Measurements from ENCODE around the gene THSD4. TPM values are rescaled to one million over a fixed set of nuclear protein-coding genes. Genes with fewer than 3 reads are reported as not detected.

THSD4 gene
- polyA plus RNA-seq, 1 donor from 2014 or later: 0.46 TPM

DNA sequence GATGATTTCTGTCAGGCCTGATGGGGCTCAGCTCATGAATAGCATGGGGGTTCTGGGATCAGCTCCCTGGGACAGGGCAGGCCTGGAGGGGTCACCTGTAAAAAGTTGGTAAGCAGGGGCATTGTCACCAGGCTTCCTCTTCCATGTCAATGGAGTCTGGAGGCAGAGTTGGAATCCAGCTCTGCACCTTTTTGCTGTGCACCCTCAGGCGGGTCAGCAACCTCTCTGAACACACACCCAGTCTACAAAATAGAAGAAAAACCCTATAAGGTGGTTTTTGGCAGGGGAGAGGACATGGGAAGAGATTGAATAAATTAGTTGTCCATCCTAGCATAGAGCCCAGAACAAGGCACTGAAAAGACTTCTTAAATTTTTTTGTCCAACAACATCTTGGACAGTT is 617.9 kb downstream of the THSD4 start:
- no peak overlapping the region for H3K9ac ChIP-seq (ENCODE audit: low read length)
- no peaks in the 10 kb centered on the region for H3K27me3 ChIP-seq (ENCODE audit: insufficient read depth, low read depth, low read length)
- TF ChIP-seq TAF1 (IDR thresholded peaks at IDR 0.05; ENCODE audit: low read depth) (no peak), EP300 (conservative IDR thresholded peaks at IDR 0.05; ENCODE audit: poor library complexity, severe bottlenecking) (no peak), POLR2AphosphoS5 (IDR thresholded peaks at IDR 0.05) (no peak), MXI1 (conservative IDR thresholded peaks at IDR 0.05; ENCODE audit: poor library complexity, severe bottlenecking) (no peak), RAD21 (conservative IDR thresholded peaks at IDR 0.05) (no peak)
- TF ChIP-seq, protein P1, sequence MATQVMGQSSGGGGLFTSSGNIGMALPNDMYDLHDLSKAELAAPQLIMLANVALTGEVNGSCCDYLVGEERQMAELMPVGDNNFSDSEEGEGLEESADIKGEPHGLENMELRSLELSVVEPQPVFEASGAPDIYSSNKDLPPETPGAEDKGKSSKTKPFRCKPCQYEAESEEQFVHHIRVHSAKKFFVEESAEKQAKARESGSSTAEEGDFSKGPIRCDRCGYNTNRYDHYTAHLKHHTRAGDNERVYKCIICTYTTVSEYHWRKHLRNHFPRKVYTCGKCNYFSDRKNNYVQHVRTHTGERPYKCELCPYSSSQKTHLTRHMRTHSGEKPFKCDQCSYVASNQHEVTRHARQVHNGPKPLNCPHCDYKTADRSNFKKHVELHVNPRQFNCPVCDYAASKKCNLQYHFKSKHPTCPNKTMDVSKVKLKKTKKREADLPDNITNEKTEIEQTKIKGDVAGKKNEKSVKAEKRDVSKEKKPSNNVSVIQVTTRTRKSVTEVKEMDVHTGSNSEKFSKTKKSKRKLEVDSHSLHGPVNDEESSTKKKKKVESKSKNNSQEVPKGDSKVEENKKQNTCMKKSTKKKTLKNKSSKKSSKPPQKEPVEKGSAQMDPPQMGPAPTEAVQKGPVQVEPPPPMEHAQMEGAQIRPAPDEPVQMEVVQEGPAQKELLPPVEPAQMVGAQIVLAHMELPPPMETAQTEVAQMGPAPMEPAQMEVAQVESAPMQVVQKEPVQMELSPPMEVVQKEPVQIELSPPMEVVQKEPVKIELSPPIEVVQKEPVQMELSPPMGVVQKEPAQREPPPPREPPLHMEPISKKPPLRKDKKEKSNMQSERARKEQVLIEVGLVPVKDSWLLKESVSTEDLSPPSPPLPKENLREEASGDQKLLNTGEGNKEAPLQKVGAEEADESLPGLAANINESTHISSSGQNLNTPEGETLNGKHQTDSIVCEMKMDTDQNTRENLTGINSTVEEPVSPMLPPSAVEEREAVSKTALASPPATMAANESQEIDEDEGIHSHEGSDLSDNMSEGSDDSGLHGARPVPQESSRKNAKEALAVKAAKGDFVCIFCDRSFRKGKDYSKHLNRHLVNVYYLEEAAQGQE (IDR thresholded peaks at IDR 0.05; ENCODE audit: borderline replicate concordance): no peak
- no peaks in the 10 kb centered on the region for H3F3A ChIP-seq (ENCODE audit: insufficient read depth, low read length, poor library complexity, severe bottlenecking)
- H4K20me1 ChIP-seq (ENCODE audit: insufficient read depth): no peaks in the 10 kb centered on the region
- H3K27ac ChIP-seq (ENCODE audit: low read length): no peak overlapping the region
- no peak overlapping the region for H2AFZ ChIP-seq (ENCODE audit: low read depth, low read length)
- H3K79me2 ChIP-seq (replicated peaks; ENCODE audit: insufficient read depth, low read length): no peaks in the 10 kb centered on the region
- no peaks in the 10 kb centered on the region for H3K36me3 ChIP-seq (ENCODE audit: insufficient read depth, low read length)
- no peak overlapping the region for H3K4me3 ChIP-seq (ENCODE audit: low read length)
- H3K9me2 ChIP-seq (ENCODE audit: insufficient read depth, low read length): no peaks in the 10 kb centered on the region
- no peak overlapping the region for H3K4me2 ChIP-seq (ENCODE audit: low read length)
- H3K9me3 ChIP-seq (ENCODE audit: low read length): no peaks in the 10 kb centered on the region

DNA sequence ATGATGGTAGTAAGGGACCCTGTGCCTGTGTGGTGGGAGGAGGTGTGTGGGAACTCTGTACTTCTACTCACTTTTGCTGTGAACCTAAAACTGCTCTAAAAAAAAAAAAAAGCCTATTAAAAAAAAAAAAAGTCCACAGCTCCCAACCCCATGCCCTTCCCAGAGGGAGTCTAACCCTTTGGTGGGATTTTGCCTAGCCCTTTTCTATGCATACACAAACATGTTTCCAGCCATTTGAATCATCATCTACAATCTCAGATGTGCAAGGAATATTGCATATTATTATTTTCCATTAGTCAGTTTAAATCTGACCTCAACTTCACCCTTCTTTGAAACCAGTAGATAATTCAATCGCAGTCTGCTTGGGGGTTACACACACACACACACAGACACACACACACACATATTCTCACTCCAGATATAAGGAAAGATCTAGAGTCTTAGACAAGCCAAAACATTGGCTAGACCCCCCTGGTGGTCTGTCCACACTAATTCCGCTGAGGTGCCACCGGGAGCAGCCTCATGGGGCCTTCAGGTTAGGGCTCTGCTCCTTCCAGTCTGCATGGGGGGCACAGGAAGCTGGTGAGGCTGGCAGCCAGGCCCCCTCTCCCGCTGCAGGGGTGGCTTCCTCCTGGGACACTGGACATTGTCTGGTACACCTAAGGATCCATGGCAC is 619.6 kb downstream of the THSD4 start:
- Histone ChIP-seq H3K4me3 (ENCODE audit: low read length) (no peak overlapping the region), H3K27me3 (ENCODE audit: insufficient read depth, low read depth, low read length) (no peaks in the 10 kb centered on the region), H3K36me3 (ENCODE audit: insufficient read depth, low read length) (no peaks in the 10 kb centered on the region), H3K9ac (ENCODE audit: low read length) (no peak overlapping the region), H4K20me1 (ENCODE audit: insufficient read depth) (no peaks in the 10 kb centered on the region), H2AFZ (ENCODE audit: low read depth, low read length) (no peak overlapping the region), H3K4me2 (ENCODE audit: low read length) (no peak overlapping the region), H3K9me2 (ENCODE audit: insufficient read depth, low read length) (no peaks in the 10 kb centered on the region), H3K27ac (ENCODE audit: low read length) (no peak overlapping the region), H3K9me3 (ENCODE audit: low read length) (no peaks in the 10 kb centered on the region), H3F3A (ENCODE audit: insufficient read depth, low read length, poor library complexity, severe bottlenecking) (no peaks in the 10 kb centered on the region), H3K79me2 (replicated peaks; ENCODE audit: insufficient read depth, low read length) (no peaks in the 10 kb centered on the region)
- no peak for TF ChIP-seq SMC3 (conservative IDR thresholded peaks at IDR 0.05; ENCODE audit: poor library complexity)
- no peak for TF ChIP-seq MXI1 (conservative IDR thresholded peaks at IDR 0.05; ENCODE audit: poor library complexity, severe bottlenecking)
- TF ChIP-seq TAF1 (IDR thresholded peaks at IDR 0.05; ENCODE audit: low read depth): no peak
- TF ChIP-seq, protein P2, sequence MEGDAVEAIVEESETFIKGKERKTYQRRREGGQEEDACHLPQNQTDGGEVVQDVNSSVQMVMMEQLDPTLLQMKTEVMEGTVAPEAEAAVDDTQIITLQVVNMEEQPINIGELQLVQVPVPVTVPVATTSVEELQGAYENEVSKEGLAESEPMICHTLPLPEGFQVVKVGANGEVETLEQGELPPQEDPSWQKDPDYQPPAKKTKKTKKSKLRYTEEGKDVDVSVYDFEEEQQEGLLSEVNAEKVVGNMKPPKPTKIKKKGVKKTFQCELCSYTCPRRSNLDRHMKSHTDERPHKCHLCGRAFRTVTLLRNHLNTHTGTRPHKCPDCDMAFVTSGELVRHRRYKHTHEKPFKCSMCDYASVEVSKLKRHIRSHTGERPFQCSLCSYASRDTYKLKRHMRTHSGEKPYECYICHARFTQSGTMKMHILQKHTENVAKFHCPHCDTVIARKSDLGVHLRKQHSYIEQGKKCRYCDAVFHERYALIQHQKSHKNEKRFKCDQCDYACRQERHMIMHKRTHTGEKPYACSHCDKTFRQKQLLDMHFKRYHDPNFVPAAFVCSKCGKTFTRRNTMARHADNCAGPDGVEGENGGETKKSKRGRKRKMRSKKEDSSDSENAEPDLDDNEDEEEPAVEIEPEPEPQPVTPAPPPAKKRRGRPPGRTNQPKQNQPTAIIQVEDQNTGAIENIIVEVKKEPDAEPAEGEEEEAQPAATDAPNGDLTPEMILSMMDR (IDR thresholded peaks at IDR 0.05; ENCODE audit: poor library complexity, severe bottlenecking): no peak
- no peak for TF ChIP-seq EZH2 (IDR thresholded peaks at IDR 0.05; ENCODE audit: borderline replicate concordance, insufficient read depth, low read length, poor library complexity, severe bottlenecking)
- no peak for TF ChIP-seq RAD21 (conservative IDR thresholded peaks at IDR 0.05)
- no peak for TF ChIP-seq POLR2AphosphoS5 (IDR thresholded peaks at IDR 0.05)
- TF ChIP-seq, protein P1 (IDR thresholded peaks at IDR 0.05; ENCODE audit: borderline replicate concordance): no peak

Data from neural cell (in vitro differentiated cells).